Measurements from ENCODE around the gene NLRP4. TPM values are rescaled to one million over a fixed set of nuclear protein-coding genes. Genes with fewer than 3 reads are reported as not detected.

The NLRP4 gene
- total and polyA plus RNA-seq, 2 of the 8 experiments (the other 6 are each of a cell fraction or from before 2014, with no cell fraction given): not detected

DNA sequence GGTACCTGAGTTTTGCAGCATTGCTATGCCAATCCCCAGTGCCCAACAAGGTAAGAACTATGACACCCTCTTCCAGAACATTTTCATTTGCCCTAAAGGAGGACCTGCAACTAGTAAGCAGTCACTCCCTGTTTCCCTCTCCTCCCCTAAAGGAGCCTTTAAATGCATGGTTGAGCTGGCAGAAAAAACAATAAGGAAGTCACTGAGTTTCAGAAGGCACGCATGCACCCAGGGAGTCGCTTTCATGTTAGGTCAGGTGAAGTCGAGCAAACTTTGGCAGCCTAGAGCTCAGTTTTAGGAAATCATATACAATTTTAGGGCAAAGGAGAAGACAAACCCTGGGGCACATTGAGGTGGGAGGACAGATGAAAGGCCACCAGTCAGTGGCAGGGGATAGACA is 16.3 kb upstream of the NLRP4 start:
- DNase-seq (ENCODE audit: low read depth in 1 of 2, low spot score in 2 of 2) (no peak), FAIRE-seq (no peak)
- Histone ChIP-seq H2BK20ac (ENCODE audit: low read length) (no peak overlapping the region), H3K36me3 (ENCODE audit: control insufficient read depth in 2 of 4, insufficient read depth in 4 of 4, low read length in 3 of 4) (no peaks in the 10 kb centered on the region; a peak in 1 of 8 replicates), H3K18ac (ENCODE audit: extremely low read depth, low read length) (no peak overlapping the region), H3K4me1 (replicated peaks in 1 of 4; ENCODE audit: control insufficient read depth in 3 of 4, insufficient read depth in 4 of 4, low read length in 3 of 4) (no peaks in the 10 kb centered on the region), H3K4me3 (ENCODE audit: extremely low read depth in 1 of 4, insufficient read depth in 2 of 4, low read depth in 3 of 4, low read length in 4 of 4) (no peak overlapping the region), H4K5ac (ENCODE audit: insufficient read length, low read depth, low read length) (no peak overlapping the region), H3K79me1 (ENCODE audit: low read depth, low read length) (no peaks in the 10 kb centered on the region), H2BK5ac (ENCODE audit: low read depth, low read length) (no peak overlapping the region), H3K4me2 (ENCODE audit: insufficient read depth in 1 of 2, low read depth in 2 of 2, low read length in 2 of 2) (no peak overlapping the region), H3K23me2 (ENCODE audit: low read depth, low read length) (no peaks in the 10 kb centered on the region), H2AFZ (ENCODE audit: low read length) (no peak overlapping the region), H3K9ac (replicated peaks in 1 of 4; ENCODE audit: extremely low read depth in 1 of 4, low read depth in 3 of 4, low read length in 3 of 4) (no peak overlapping the region), H4K20me1 (replicated peaks in 1 of 2; ENCODE audit: control insufficient read depth in 1 of 2, insufficient read depth in 2 of 2, low read length in 2 of 2) (no peaks in the 10 kb centered on the region), H3K14ac (ENCODE audit: insufficient read length) (no peak overlapping the region), H2AK5ac (ENCODE audit: low read depth, low read length) (no peak overlapping the region), H3K27me3 (replicated peaks in 1 of 4; ENCODE audit: control insufficient read depth in 3 of 4, extremely low read depth in 1 of 4, insufficient read depth in 3 of 4, low read length in 3 of 4) (no peaks in the 10 kb centered on the region), H2BK12ac (ENCODE audit: low read depth, low read length) (no peak overlapping the region), H2BK120ac (replicated peaks; ENCODE audit: low read depth, low read length) (no peak overlapping the region), H3K9me3 (ENCODE audit: insufficient read depth in 2 of 2, low read depth in 1 of 2, low read length in 1 of 2) (peaks cover 55 to 65% of the 10 kb centered on the region in 2 experiments), H4K8ac (ENCODE audit: extremely low read depth, insufficient read depth, low read length) (no peak overlapping the region), H3K56ac (replicated peaks; ENCODE audit: insufficient read length, low read depth, low read length) (no peak overlapping the region), H4K91ac (replicated peaks; ENCODE audit: insufficient read length, low read length) (no peak overlapping the region), H3K27ac (ENCODE audit: low read depth, low read length) (no peak overlapping the region), H3K23ac (ENCODE audit: insufficient read length) (no peak overlapping the region), H3K79me2 (ENCODE audit: control insufficient read depth in 1 of 2, insufficient read depth in 2 of 2, low read length in 2 of 2) (no peaks in the 10 kb centered on the region), H3K4ac (replicated peaks; ENCODE audit: insufficient read length, low read depth, low read length) (no peak overlapping the region), H2BK15ac (ENCODE audit: low read length) (no peak overlapping the region)
- POLR2A ChIA-PET (ENCODE audit: partially characterized antibody): no interaction called here
- TF ChIP-seq SP1 (IDR thresholded peaks at IDR 0.05; ENCODE audit: low read depth, low read length) (no peak), BRCA1 (IDR thresholded peaks at IDR 0.05; ENCODE audit: low read depth, low read length) (no peak), RXRA (IDR thresholded peaks at IDR 0.05; ENCODE audit: insufficient read depth, low read depth, low read length) (no peak), CHD2 (IDR thresholded peaks at IDR 0.05; ENCODE audit: low read length) (no peak), SIRT6 (IDR thresholded peaks at IDR 0.05; ENCODE audit: low read length) (no peak), YY1 (IDR thresholded peaks at IDR 0.05; ENCODE audit: low read depth, low read length) (no peak), CBX5 (IDR thresholded peaks at IDR 0.05; ENCODE audit: low read depth, low read length) (no peak)
- TF ChIP-seq, protein P1, sequence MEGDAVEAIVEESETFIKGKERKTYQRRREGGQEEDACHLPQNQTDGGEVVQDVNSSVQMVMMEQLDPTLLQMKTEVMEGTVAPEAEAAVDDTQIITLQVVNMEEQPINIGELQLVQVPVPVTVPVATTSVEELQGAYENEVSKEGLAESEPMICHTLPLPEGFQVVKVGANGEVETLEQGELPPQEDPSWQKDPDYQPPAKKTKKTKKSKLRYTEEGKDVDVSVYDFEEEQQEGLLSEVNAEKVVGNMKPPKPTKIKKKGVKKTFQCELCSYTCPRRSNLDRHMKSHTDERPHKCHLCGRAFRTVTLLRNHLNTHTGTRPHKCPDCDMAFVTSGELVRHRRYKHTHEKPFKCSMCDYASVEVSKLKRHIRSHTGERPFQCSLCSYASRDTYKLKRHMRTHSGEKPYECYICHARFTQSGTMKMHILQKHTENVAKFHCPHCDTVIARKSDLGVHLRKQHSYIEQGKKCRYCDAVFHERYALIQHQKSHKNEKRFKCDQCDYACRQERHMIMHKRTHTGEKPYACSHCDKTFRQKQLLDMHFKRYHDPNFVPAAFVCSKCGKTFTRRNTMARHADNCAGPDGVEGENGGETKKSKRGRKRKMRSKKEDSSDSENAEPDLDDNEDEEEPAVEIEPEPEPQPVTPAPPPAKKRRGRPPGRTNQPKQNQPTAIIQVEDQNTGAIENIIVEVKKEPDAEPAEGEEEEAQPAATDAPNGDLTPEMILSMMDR (IDR thresholded peaks at IDR 0.05; ENCODE audit: control extremely low read depth in 1 of 3, insufficient read depth in 1 of 3, low read depth in 1 of 3, low read length in 3 of 3): no peak
- 77% methylated on average over 3 of the region's 3 CpGs; no CpG with 5 or more reads in 1 of the 2 experiments for WGBS, 2 experiments (ENCODE audit: extremely low coverage in 1 of 2, insufficient coverage in 1 of 2, insufficient read length in 1 of 2, insufficient replicate concordance in 2 of 2, low coverage in 1 of 2, low lambda C conversion rate in 2 of 2, missing lambda C conversion rate in 1 of 2)
- CTCF ChIA-PET (ENCODE audit: partially characterized antibody): no interaction called here

Measured in H1 (cell line).